ENCODE data around the gene IDS.

GRCh38 chrX:149499766-149500165 is 5.3 kb downstream of the IDS start:
- no peak for TF ChIP-seq CTCF (conservative IDR thresholded peaks at IDR 0.05 in 1 of 2, IDR thresholded peaks at IDR 0.05 in 1 of 2; ENCODE audit: low read depth in 1 of 2, low read length in 2 of 2)
- no peak for TF ChIP-seq EZH2 (IDR thresholded peaks at IDR 0.05; ENCODE audit: low read length, missing control alignments)
